Measurements from ENCODE around the gene CLMN. TPM values are rescaled to one million over a fixed set of nuclear protein-coding genes. Genes with fewer than 3 reads are reported as not detected.

CLMN gene
- total RNA-seq, 6 experiments from 2014 or later, result 0.02 TPM; not detected in 5

- H3K9me3 Mint-ChIP-seq, result no peaks in the 10 kb centered on the region
- H3K4me1 Mint-ChIP-seq (ENCODE audit: low read depth), result no peaks in the 10 kb centered on the region
- DNase-seq, result no peak
- TF ChIP-seq CTCF (IDR thresholded peaks at IDR 0.05), result no peak
- H3K27me3 Mint-ChIP-seq (ENCODE audit: insufficient read depth), result peaks cover 24% of the 10 kb centered on the region
- H3K36me3 Mint-ChIP-seq (ENCODE audit: low read depth), result no peaks in the 10 kb centered on the region
- H3K4me3 Mint-ChIP-seq, result no peak overlapping the region
- H3K27ac Mint-ChIP-seq, result no peak overlapping the region
Measured at GRCh38 chr14:95316821-95317220, 2.9 kb downstream of the CLMN start.

DNA sequence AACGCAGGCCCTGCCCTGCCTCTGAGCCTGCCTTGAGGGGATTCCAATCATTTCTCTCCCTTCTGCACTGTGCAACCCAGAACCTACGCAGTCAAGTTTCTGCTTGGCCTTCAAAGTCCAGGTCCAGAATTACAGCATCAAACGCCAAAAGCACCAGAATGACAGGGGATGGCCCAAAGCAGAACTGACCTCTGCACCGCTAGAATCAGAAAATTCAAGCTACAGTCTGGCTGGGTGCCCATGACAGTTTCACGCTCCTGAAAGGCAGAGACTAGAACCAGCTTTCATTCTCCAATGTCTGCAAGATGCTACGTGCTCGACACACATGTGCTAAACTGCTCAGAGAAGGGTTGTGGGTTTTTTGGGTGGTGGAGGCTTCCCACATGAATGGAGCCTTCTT is 4.1 kb downstream of the CLMN start:
- DNase-seq, result no peak
- TF ChIP-seq CTCF (IDR thresholded peaks at IDR 0.05), result no peak
- peaks cover 15% of the 10 kb centered on the region for H3K27me3 Mint-ChIP-seq (ENCODE audit: insufficient read depth)
- no peak overlapping the region for H3K4me3 Mint-ChIP-seq
- H3K4me1 Mint-ChIP-seq (ENCODE audit: low read depth), result no peaks in the 10 kb centered on the region
- no peaks in the 10 kb centered on the region for H3K36me3 Mint-ChIP-seq (ENCODE audit: low read depth)
- no peak overlapping the region for H3K27ac Mint-ChIP-seq
- H3K9me3 Mint-ChIP-seq, result no peaks in the 10 kb centered on the region

DNA sequence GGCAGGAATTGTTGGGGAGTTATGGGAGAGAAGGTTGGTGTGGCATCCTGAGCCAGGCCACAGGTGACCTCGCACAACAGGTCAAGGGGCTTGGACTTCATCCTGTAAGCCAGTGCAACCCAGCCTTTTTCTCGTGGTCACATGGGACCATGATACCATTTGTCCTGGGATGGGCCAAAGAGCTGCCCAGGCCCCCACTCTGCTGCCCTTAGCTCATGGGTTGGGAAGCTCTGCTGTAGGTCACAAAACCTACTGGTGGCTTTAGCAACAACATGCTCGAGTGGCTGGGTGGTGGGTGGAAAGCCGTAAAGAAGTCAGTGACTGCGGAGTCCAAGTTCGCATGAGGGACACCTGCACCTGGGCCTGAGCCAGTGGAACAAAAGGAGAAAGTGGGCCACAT is 4.6 kb downstream of the CLMN start:
- Mint-ChIP-seq H3K27me3 (ENCODE audit: insufficient read depth) (peaks cover 19% of the 10 kb centered on the region), H3K27ac (no peak overlapping the region), H3K9me3 (no peaks in the 10 kb centered on the region), H3K4me1 (ENCODE audit: low read depth) (no peaks in the 10 kb centered on the region), H3K36me3 (ENCODE audit: low read depth) (no peaks in the 10 kb centered on the region), H3K4me3 (no peak overlapping the region)
- DNase-seq, result no peak
- TF ChIP-seq CTCF (IDR thresholded peaks at IDR 0.05), result no peak

- no peak for TF ChIP-seq CTCF (IDR thresholded peaks at IDR 0.05)
- DNase-seq, result no peak
- H3K4me3 Mint-ChIP-seq, result no peak overlapping the region
- H3K27ac Mint-ChIP-seq, result no peak overlapping the region
- H3K9me3 Mint-ChIP-seq, result no peaks in the 10 kb centered on the region
- H3K36me3 Mint-ChIP-seq (ENCODE audit: low read depth), result no peaks in the 10 kb centered on the region
- no peaks in the 10 kb centered on the region for H3K4me1 Mint-ChIP-seq (ENCODE audit: low read depth)
- H3K27me3 Mint-ChIP-seq (ENCODE audit: insufficient read depth), result peaks cover 23% of the 10 kb centered on the region
Measured at GRCh38 chr14:95314609-95315008, 5.1 kb downstream of the CLMN start.

DNA sequence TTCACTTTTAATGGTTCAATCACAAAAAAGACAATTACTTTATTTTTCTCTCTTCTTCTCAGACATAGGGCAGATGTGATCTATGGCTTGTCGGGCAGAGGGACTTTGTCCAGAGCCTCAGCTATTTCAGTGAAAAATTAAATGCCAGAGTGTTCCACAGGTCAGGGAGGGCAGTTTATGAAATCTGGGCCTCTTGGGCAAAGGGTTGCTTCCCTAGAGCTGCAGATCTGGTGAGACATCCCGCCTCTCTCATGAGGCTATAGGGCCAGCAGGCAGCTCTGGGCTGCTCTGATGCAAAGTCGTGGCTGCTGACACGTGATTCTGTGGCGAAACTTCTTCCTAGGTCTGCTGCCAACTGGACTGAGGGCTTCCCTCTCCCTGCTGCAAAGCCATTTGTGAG is 6.0 kb downstream of the CLMN start:
- Mint-ChIP-seq H3K27ac (no peak overlapping the region), H3K36me3 (ENCODE audit: low read depth) (no peaks in the 10 kb centered on the region), H3K4me3 (no peak overlapping the region), H3K9me3 (no peaks in the 10 kb centered on the region), H3K27me3 (ENCODE audit: insufficient read depth) (peaks cover 17% of the 10 kb centered on the region), H3K4me1 (ENCODE audit: low read depth) (no peaks in the 10 kb centered on the region)
- no peak for TF ChIP-seq CTCF (IDR thresholded peaks at IDR 0.05)
- DNase-seq, result peak; percentile 27

DNA sequence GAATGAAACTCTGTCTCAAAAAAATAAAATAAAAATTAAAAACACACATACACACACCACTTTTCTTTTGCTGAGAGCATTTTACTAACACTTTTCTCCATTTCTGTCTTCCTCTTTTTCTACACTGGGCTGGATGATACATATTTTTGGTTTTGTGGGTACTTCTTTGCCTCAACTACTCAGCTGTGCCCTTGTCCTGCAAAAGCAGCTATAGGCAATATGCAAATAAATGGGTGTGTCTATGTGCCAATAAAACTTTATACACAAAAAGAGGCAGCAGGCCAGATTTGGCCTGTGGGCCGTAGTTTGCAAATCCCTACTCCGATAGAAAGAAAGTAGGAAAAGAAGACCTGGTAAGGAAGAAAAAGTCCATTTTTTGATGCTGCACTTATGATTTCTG is 6.5 kb downstream of the CLMN start:
- DNase-seq, result no peak
- no peaks in the 10 kb centered on the region for H3K9me3 Mint-ChIP-seq
- H3K36me3 Mint-ChIP-seq (ENCODE audit: low read depth), result no peaks in the 10 kb centered on the region
- H3K4me3 Mint-ChIP-seq, result no peak overlapping the region
- no peaks in the 10 kb centered on the region for H3K4me1 Mint-ChIP-seq (ENCODE audit: low read depth)
- no peak for TF ChIP-seq CTCF (IDR thresholded peaks at IDR 0.05)
- H3K27me3 Mint-ChIP-seq (ENCODE audit: insufficient read depth), result peaks cover 17% of the 10 kb centered on the region
- no peak overlapping the region for H3K27ac Mint-ChIP-seq
